ENCODE results near the gene C4BPB.

Gene C4BPB

GRCh38 chr1:207088161-207088560 is 499 bp upstream of the C4BPB start:
- no peak for DNase-seq

GRCh38 chr1:207089627-207090355 is 1.1 kb downstream of the C4BPB start:
- no peak for DNase-seq

- no peak for DNase-seq
These were observed 2.7 kb downstream of the C4BPB start for GRCh38 chr1:207091200-207091908.

DNA sequence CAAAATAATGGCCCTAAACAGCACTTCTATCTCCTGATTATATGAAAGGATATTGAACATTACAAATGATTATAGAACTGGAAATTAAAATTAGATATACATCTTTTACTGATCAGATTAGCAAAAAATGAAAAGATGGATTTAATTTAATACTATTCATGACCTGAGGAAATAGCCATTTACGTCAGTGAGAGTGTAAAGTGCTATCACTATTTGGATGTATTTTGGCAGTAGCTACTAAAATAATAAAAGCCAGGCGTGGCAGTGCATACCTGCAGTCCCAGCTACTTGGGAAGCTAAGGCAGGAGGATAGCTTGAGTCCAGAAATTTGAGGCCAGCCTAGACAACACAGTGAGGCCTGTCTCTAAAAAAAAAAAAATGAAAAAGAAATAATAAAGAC is 5.3 kb downstream of the C4BPB start:
- DNase-seq: no peak

- DNase-seq: no peak
These were observed 9.2 kb downstream of the C4BPB start for GRCh38 chr1:207097871-207098324.

GRCh38 chr1:207101720-207102119 is 13.1 kb downstream of the C4BPB start:
- no peak for DNase-seq

- DNase-seq: no peak
These were observed 13.5 kb downstream of the C4BPB start for GRCh38 chr1:207102146-207102545.

DNA sequence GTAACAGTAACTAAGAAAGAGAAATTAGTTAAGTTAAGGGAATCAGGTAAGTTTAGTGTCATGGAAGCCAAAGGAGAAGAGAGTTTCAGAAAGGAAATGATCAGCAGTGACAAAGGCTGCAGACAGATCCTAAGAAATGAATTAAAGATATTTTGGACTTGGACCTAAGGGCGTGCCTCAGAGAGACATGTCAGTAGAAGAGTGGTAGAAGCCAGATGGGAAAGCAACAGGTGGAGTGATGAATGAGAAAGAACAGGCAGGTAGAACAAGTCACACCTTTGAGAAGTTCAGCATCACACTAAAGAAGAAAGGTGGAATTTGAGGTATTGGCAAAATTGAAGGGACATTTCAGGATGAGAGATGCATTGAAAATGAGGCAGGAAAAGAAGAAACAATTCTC is 14.0 kb downstream of the C4BPB start:
- DNase-seq: no peak

GRCh38 chr1:207103892-207104373 is 15.3 kb downstream of the C4BPB start, which contains the start of gene C4BPA:
C4BPA (plus strand) TSS chr1:207104233; CDS start chr1:207113026, 8,793 bp downstream.
- DNase-seq: no peak

DNA sequence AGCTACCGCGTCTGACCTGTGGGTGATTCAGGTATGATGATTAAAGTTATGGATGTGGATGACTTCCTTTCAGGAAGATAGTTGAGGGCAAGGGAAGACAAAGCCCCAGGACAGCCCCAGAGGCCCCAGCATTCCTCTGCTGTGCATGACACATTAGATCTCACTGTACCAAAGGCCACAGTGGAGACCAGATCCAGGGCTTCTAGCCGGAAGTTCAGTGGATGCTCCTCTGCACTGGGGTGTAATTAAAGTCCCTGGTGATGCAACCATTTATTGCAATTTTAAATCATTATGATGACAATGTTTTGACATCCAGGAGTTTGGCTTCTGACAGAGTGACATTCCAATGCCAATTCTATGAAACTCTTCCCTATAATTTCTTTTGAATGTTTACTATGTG is 20.3 kb downstream of the C4BPB start:
- DNase-seq: no peak

DNA sequence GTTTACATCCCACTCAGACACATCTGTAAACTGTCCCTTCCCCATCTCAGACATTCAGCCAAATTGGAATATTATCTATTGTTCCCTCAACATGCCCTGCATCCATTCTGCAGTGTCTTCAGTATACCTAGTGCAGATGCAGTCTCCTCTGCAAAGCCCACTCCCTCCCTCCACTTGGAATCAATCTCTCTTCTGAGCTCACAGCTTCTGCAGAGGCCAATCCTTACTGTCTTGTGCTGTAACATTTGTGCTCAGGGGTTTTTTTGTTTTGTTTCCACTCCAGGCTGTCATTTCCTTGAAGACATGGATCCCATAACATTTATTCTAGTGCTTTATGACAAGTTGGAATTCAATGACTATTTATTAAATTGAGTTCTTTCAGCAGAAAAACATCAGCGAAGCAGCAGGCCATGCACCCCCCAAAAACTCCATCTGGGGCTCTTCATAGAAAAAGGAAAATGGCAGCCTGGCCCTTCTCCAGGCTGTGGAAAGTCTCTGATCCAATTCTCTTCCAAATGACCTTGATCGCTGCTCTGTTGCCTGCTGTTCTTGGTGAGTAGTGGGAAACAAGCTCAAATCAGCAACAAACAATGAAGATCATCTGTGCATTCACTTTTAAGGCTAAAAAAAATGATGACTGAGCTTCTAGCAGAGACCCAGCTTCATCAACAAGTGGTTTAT is 24.1 kb downstream of the C4BPB start:
- no peak for DNase-seq

GRCh38 chr1:207115269-207115668 is 26.6 kb downstream of the C4BPB start:
- no peak for DNase-seq

DNA sequence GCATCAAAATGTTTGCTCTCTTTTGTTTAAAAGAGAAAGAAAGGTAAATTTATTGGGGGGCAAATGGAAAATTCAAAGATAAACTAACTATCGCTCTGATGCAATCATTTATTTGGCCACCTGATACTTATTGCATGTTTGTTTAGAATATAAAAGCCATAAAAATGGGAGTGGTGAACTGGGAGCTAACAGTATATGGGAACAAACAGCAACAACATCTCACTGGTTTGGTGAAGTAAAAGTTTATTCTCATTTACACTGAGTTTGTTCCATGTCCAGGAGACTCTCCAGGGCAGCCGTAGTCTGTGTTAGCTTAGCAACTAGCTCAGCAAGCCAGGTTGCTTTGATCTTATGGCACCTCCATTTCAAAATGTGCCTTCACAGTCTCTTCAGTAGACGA is 35.7 kb downstream of the C4BPB start:
- DNase-seq: no peak

DNA sequence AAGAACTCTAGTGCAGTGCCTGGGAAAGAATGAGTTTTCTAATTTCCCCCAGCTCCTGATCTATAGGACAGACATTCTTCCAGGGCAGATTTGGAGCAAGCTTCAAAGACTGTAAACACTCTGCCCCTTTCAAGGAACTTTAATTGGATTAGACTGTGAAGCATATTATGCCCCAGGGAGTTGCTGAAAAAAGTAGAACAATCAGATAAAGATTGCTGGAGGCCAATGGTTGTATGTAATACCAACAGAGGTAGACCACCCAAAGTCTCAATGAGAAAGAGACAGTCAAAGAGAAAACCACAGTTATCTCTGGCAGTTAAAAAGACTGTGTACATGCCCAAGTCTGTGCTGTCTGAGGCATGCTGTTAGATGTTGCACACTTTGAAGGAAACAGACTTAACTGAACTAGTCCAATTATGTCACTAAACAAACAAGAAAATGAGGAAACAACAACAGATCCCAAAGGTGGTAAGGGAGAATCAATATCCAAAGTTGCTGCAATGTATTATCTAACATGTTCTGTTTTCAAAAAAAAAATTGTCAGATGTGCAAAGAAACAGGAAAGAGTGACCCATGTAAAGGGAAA is 39.8 kb downstream of the C4BPB start:
- DNase-seq: no peak

GRCh38 chr1:207129053-207129452 is 40.4 kb downstream of the C4BPB start:
- no peak for DNase-seq

GRCh38 chr1:207130252-207131036 is 41.8 kb downstream of the C4BPB start:
- DNase-seq: no peak

DNA sequence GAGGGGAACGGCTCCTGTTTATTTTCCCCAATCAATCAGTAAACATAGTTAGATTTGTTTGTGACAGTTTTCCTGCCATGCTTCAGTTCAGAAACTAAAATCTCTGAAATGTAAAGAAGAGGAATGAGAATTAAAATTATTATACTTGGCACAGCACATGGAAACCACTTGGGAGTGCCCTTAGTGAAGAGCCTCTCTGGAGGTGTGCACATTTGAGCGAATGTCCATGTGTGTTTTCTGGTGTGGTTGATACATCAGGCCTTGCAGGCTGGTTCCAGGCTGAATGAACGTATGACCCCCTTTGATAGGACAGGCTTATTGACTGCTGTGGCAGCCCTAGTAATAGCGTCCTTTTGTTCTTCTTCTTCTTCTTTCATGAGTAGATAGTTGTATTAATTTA is 42.5 kb downstream of the C4BPB start:
- DNase-seq: no peak

GRCh38 chr1:207134581-207134980 is 45.9 kb downstream of the C4BPB start:
- no peak for DNase-seq

GRCh38 chr1:207139616-207140015 is 51.0 kb downstream of the C4BPB start:
- no peak for DNase-seq

DNA sequence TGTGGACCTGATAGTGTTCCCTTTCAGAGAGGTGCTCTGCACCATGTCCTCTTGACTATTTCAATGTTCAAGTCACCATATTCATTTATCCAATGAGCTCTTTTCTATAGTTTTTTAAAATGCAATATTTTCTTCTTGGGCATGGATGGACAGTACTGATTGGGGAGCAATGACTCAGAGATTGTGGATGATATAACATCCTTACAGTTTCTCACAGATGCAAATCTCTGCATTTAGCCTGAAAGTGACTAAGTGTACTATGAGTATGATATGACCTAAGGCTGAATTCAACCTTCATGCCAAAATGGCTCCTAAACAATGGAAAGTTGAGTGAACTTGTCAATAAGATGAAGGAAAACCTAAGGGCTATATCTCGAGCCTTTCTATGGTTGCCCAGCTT is 51.9 kb downstream of the C4BPB start:
- no peak for DNase-seq

DNA sequence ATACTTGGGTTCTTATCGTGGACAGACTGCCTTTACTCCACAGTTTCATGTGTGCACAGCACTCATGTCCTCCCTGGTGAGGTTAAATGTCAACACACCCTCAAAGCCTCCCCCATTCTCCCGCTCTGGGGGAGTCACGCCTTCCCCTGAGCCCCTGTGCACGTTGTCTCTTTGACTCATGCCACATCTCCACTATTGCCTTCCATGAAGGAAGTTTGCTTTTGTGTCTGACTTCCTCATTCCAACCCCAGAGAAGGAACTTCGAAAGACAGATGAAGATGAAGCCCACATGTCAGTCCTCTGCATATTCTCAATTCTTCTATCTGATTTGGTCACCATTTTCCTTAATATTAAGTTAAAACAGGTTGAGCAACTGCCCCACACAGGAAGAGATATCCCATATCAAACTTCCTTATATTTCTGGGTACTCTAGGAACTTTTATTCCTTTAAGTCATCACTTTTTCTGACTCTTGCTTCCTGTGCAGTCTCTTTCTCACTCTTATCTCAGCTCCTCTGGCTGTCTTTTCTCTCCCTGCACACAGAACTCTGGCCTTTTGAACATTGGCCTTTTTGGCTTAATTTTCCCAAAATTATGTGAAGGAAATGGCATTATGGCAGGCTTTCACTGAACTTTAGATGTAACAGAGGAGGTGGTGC is 56.9 kb downstream of the C4BPB start:
- no peak for DNase-seq

Data from NCI-H1417 (cell line).